GOT3 (cell line): ENCODE data around the gene INPP4A.

Experiments used
- DNase-seq: peaks from one replicate; lab custom pipeline; 2025; ENCODE audit warnings: mixed read lengths; lab: John Stamatoyannopoulos, UW

INPP4A gene

DNA sequence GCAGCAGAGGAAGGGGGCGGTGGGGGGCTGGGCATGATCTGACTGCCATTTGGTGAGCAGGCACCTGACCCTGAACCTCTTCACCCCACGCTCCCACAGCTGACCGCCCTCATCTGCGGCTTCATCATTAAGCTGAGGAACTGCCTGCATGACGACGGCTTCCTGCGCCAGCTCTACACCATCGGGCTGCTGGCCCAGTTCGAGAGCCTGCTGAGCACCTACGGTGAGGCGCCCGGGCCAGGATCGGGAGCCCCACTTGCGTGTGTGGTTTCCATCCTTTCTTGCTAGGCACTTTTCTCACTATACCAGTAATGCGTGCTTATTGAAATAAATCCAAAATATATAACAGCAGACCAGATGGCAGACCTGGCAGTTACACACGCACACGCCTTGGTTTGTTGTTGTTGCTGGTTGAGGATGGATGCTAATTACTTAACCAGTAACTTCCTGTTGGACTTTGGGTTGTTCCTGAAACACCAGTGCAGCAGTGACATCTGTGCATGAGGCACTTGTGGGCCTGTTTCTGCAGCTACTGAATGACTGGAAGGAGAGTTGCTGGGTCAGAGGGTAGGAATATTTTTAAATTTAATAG is 120.0 kb downstream of the INPP4A start:
- no peak for DNase-seq

DNA sequence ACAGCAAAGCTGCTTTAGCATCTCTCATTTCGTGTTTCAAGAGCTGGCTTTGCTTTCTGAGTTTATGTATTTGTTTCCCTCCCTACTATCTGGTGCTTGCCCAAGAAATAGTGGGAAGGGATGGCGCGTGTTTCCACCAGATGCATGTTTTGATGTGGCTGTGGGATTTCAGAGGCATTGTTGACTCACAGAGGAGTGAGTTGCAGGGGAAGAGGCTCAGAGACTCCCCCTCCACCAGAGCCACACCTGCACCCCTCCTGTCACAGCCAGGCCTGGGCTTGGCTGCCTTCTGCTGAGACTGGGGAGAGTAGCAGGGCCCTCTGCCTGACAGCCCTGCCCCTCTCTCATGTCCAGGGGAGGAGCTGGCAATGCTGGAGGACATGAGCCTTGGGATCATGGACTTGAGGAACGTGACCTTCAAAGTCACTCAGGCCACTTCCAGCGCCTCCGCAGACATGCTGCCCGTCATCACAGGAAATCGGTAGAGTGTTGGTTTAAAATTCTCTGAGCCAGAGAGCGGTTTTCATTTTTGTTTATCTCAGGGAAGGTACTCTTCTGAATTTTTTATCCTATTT is 120.7 kb downstream of the INPP4A start:
- DNase-seq: no peak

DNA sequence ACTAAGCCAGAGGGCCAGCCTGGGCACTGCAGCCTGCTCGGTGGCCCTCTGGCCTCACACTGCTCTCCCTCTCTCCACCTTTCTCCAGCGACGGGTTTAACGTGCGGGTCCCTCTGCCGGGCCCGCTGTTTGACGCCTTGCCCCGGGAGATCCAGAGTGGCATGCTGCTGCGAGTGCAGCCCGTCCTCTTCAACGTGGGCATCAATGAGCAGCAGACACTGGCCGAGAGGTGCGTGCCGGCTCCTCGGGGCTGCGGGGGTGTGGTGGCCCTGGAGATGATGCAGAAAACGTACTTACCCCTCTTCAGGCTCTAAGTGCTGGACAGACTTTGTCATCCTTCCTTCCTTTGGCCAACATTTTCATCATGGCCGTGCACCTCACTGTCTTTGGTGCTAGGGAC is 121.3 kb downstream of the INPP4A start:
- no peak for DNase-seq

DNA sequence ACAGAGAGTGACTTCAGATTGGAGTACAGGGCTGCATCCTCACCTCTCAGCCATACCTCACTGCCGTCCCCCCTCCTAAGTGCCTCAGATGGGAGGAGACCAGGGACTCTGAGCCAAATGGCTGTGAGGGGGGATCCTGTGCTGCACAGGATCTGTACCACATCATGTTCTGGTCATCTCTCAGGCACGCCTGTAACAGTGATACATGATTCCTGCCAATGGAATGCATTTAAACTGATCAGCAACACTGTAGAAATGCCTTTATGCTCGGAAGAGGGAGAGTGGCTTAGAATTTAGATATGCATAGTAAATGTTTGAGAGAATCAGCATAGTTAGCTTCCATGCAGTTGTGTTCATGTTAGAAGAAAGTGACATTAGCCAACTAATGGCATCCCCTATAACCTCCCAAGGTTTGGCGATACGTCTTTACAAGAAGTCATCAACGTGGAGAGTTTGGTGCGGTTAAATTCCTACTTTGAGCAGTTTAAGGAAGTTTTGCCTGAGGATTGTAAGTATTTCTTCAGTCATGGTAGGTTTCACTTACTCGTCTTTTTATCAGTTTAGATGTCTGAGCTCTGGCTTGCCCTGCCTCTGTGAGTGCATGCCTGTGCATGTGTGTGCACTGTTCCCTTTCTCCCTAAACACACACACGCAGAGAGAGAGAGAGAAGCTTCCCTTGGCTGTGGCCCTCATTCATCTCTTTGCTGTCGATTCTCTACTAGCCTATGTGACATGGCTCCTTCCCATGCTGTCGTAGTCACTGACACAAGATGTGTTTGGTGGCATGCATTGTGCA is 123.7 kb downstream of the INPP4A start:
- DNase-seq: no peak

DNA sequence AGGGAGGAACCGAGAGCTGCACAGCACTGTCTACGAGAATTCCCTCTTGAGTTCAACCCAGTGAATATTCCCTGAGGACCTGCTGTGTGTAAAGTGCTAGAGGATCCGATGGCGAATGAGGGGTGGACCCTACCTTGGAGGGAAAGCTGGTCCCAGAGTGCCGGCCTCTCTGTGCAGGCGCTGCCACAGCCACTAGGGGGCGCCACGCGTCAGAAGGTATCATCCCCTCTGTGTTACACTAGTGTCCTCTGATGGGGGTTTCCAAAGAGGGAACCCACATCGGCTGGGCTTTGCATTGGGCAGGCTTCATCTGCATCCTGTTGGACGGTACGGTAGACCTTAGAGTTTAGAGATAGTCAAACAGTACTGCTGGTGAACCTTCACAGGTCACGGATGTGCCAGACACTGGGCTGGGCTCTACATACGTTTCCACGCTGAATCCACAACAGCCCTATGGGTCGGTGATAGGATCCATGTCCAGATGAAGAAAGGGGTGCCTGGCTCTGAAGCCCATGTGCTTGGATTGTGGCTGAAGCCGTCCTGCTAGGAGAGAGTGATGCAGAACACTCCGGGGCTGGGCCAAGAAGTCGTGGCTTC is 124.6 kb downstream of the INPP4A start:
- no peak for DNase-seq

DNA sequence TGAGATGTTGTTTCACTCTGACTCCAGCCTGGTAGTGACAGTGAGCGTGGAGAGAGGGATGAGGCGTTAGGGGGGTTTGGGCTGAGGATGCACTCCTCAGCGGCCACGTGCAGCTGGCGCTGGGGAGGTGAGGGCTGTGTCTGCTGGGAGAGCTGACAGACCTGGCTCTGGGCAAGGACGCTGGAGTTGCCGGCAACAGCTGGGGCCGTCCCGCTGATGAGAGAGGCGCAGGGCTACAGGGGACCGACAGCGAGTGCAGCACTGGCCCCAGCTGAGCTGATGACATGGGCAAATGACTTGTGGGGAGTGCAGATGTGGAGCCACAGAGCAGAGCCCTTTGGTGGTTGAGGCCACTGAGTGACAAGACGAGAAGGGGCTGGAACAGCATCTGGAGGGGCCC is 125.3 kb downstream of the INPP4A start:
- no peak for DNase-seq

GRCh38 chr2:98570356-98570755 is 125.7 kb downstream of the INPP4A start:
- no peak for DNase-seq

DNA sequence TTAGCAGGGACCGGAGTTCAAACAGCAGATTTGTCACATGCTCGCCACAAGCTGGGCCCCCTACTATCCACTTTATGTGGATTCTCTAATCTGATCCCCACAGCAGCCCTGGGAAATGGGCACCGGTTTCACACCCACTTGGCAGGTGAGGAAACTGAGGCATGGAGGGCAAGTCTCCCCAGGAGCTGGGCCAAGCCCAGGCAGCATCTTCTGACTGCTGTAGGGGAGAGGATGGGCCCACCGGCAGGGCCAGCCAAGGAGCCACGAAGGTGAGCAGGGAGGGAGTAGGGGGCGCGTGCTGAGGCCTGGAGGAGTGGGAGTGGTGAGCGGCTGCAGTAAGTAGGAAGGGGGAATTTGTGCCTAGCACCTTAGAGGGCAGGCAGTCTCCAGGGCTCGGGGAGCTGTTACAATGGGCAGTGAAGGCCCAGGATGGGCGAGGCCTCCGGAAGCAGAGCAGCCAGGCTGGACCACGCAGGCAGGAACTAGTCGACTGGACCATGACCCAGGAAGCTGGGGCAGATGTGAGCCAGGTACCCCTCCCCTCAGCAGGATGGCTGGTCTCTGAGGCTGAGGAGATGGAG is 126.6 kb downstream of the INPP4A start:
- no peak for DNase-seq

DNA sequence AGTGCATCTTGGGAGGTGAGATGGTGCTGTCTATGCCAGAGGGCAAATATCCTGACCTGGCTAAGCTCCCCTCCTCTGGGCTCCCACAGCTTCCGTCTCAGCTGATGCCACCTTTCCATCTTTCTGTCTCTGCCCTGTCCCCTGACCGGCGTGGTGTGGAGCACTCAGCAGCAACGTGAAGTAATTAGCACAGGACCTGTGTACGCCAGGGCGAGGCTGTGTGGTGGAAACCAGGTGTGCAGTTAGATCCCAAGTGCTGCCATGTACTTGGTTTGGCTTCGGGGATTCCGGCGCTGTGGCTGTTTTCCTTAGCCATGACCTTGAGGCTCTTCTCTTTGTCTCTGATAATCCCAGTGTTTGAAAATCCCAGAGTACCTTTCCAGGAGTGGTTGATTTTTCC is 127.1 kb downstream of the INPP4A start:
- no peak for DNase-seq

DNA sequence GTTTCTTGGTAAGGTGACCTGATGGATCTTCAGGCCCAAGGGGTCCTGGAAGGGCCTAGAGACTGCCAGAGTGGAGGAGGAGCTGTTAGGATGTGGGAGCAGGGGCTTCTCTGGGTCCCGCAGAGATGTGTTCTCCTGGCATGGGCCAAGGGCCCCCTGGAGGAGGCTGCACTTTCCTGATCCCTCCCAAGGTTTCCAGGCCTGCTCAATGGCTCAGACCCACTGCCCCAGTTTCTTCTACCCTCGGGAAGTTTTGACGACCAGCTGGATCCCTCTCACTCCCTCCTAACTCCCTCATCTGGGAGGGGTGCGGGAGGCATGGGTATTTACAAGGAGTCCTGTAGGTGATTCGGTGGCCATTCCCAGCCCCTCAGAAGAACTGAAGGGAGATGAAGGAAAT is 127.6 kb downstream of the INPP4A start:
- no peak for DNase-seq

GRCh38 chr2:98572676-98573075 is 128.0 kb downstream of the INPP4A start:
- no peak for DNase-seq

DNA sequence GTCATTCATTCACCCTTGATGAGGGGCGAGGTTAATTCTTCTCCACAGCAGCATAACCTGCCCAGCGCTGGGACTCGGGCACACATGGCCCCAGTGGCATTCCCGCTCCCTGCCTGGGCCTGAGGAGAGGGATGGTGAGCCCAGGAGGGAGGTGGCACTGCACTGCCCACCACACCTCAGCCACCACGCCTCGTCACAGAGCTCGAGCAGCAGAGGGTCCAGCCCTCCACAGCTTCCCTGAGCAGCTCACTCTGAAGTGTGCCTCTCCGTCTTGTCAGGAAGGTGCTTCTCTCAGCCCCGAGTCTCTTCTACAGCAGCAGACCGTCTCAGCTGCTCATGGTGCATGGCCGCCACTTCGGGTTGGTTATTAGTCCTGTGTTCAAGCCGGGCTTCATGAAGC is 128.8 kb downstream of the INPP4A start:
- DNase-seq: no peak

DNA sequence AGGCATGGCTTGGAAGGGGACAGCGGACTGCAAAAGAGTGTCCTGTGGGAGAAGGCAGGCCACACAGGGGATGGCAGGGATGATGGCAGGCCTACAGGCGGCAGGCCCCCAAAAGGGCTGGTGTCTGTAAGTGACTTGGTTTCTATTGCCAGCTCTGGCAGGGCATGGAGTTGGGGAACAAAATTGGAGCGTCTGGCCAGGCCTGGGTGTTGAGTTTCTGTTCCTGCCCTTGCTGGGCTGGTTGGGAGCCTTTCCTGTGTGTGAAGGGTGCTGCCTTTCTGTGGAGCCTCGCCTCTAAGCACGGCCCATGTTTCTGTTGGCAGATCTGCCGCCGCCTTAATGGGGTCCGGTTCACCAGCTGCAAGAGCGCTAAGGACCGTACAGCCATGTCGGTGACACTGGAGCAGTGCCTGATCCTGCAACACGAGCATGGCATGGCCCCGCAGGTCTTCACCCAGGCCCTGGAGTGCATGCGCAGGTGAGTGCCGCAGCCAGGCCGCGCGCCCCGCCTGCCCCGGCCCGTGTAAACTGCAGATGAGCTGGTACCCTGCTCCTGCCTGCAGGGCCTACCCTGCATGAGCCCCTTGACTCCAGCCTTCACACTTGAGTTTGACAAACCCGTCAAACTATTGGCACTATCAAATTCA is 132.1 kb downstream of the INPP4A start:
- DNase-seq: no peak

DNA sequence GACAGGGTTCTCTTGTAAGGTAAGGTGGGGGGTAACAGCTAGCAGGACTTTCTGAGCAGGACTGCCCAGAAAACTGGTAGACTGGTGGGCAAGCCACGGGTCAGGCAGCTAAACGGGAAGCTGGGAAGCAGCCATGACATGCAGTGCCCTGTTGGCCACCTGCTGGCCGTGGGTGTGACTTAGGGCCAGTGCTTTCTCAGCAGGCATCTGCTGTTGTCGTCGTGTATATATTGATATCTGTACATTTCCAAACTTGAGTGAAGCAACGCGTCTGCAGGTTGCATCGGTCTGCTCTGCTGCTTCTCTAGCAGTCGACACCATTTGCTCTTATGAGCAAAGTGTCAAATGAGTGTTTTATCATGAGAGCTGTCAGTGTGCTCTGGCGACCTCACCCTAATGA is 132.7 kb downstream of the INPP4A start:
- DNase-seq: no peak

DNA sequence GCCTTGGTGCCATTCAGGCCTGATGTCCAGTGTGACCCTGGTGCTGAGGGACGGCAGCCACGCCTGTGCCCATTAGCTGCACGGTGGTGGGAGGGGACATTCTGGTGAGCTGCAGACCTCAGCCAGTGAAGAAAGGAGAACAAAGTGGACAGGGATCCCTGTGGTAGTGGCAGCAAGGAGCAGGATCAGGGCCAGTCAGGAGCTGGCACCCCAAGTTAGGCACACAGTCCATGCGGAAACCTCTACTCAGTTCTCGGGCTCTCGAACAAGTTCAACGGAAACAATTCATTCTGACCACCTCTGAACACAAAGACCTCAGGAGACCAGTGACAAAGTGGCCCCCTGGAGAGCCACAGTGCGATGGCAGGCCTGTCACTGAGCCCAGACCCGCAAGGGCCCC is 133.6 kb downstream of the INPP4A start:
- no peak for DNase-seq

DNA sequence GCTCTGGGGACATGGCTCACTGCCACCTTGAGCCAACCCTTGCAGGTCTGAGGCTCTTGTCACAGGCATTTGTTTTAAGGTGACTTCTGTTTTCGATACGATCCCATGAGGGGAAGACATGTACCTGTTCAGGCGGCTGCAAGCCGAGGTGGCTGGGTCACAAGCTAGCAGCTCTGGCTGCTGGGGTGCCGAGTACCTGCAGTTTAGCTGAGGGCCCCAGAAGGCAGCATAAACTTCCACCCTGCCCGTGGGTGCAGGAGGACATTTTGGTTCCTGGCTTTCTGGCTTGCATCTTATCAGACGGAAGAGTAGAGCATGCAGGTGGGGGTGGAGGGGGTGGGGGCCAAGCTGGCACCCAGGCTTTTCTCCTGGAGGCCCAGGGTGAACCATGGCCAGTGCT is 135.3 kb downstream of the INPP4A start:
- DNase-seq: no peak

DNA sequence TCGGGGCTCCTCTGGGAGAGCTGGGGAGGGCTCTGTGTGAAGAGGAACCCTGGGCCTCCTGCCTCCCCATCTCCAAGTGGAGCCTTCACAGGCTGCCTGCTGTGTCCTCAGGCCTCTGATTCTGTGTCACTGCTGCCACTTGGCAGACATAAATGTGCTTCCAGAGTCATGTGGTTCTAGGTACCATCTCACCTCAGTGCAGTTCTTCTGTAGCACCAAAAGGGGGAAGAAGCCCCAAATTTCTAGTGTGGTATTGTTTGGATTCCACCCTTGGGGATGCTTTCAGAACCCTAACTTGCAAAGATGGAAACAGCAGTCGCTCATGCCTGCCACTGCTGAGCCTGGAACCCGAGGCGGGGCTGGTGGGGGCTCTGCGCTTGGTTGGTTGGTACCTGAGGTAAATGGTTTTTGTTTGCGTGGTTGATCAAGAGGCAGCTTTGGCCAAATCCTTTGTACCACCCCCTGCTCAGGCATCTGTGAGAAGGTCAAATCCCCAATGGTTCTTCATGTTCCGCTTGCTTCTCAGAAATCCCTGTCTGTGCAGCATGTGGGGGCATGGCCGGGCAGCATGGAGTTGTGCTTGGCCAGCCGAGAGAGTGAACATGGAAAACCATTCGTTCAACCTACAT is 136.1 kb downstream of the INPP4A start:
- DNase-seq: no peak

DNA sequence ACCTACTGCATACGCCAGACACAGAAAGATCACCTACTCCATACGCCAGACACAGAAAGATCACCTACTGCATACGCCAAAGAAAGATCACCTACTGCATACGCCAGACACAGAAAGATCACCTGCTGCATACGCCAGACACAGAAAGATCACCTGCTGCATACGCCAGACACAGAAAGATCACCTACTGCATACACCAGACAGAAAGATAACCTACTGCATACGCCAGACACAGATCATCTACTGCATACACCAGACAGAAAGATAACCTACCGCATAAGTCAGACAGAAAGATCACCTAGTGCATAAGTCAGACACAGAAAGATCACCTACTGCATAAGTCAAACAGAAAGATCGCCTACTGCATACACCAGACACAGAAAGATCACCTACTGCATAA is 137.9 kb downstream of the INPP4A start:
- DNase-seq: no peak

GRCh38 chr2:98583276-98583675 is 138.6 kb downstream of the INPP4A start:
- no peak for DNase-seq

GRCh38 chr2:98583816-98584618 is 139.4 kb downstream of the INPP4A start:
- no peak for DNase-seq

DNA sequence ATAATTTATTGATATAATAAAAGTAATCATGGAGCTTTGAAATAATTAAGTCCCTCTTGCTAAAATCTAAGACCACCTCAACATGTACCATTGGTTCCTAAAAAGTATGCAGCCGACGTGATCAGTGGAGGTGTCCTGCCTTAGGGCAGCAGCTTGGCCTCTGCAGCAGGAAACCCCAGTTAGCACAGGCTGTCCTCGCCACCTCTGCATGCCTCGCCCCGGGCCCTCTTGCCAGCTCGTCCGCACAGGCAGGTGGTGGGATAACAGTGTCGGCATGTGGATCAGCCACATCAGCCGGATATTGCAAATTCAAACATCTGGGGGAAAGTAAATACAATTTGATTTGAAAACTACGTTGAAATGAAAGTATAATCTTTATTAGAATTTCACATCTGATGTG is 140.7 kb downstream of the INPP4A start:
- DNase-seq: no peak
